Measurements from ENCODE around the gene XYLT1.

- no peak for TF ChIP-seq CTCF (IDR thresholded peaks at IDR 0.05)
- no peak for TF ChIP-seq POLR2A (IDR thresholded peaks at IDR 0.05)
- no peak for TF ChIP-seq POLR2AphosphoS5 (IDR thresholded peaks at IDR 0.05)
Measured at GRCh38 chr16:17283016-17283415, 187.7 kb downstream of the XYLT1 start.
